BLaER1 treated with 17β-estradiol and CSF1 and Interleukin-3, amounts not matched to agents 10 nM and 100 nM (cell line): Measurements from ENCODE around the gene FGD5.
A peak's percentile ranks its signal among the peaks of the same experiment; 100 is the strongest.

Experiments used
- H3K27ac ChIP-seq, 11 experiments: shearing (Covaris generic); formaldehyde crosslinking; 2 replicates each; pipeline ENCODE4 v1.8.1; 2022
- H3K27me3 ChIP-seq, 11 experiments: shearing (Covaris generic); formaldehyde crosslinking; 2 replicates each; pipeline ENCODE4 v1.8.1; 2022
- H3K36me3 ChIP-seq, 11 experiments: shearing (Covaris generic); formaldehyde crosslinking; 2 replicates each; pipeline ENCODE4 v1.8.1; 2022
- H3K4me1 ChIP-seq, 10 experiments: shearing (Covaris generic); formaldehyde crosslinking; 2 replicates each; pipeline ENCODE4 v1.8.1; 2022
- H3K4me2 ChIP-seq, 11 experiments: shearing (Covaris generic); formaldehyde crosslinking; 2 replicates each; pipeline ENCODE4 v1.8.1; 2022
- H3K4me3 ChIP-seq, 10 experiments: shearing (Covaris generic); formaldehyde crosslinking; 2 replicates each; pipeline ENCODE4 v1.8.1; 2022
- H3K9ac ChIP-seq, 11 experiments: shearing (Covaris generic); formaldehyde crosslinking; 2 replicates each; pipeline ENCODE4 v1.8.1; 2022
- H3K9me3 ChIP-seq, 11 experiments: shearing (Covaris generic); formaldehyde crosslinking; replicated peaks in 1 of 11; 2 replicates each; pipeline ENCODE4 v1.8.1; 2022
- H4K20me1 ChIP-seq, 11 experiments: shearing (Covaris generic); formaldehyde crosslinking; 2 replicates each; pipeline ENCODE4 v1.8.1; 2022
- Cebpa-rat ChIP-seq, 11 experiments: shearing (Covaris generic); IDR thresholded peaks; 2 replicates each; pipeline ENCODE4 v1.8.1; 2022

The FGD5 gene

GRCh38 chr3:14859880-14860279 lies 41.1 kb downstream of the FGD5 start:
- no peak overlapping the region for H3K27ac ChIP-seq
- H3K4me1 ChIP-seq = peaks cover 0 to 5% (median 0%) of the 10 kb centered on the region in 10 experiments; a peak in 2 of 20 replicates
- H4K20me1 ChIP-seq = no peaks in the 10 kb centered on the region
- TF ChIP-seq Cebpa-rat (IDR thresholded peaks at IDR 0.05) = no peak
- H3K4me2 ChIP-seq = no peak overlapping the region
- H3K9ac ChIP-seq = no peak overlapping the region
- H3K27me3 ChIP-seq = no peaks in the 10 kb centered on the region
- H3K4me3 ChIP-seq = no peak overlapping the region
- H3K36me3 ChIP-seq = no peaks in the 10 kb centered on the region
- H3K9me3 ChIP-seq = peaks cover 0 to 10% (median 5%) of the 10 kb centered on the region in 11 experiments; a peak in 11 of 22 replicates

- Histone ChIP-seq H3K27me3 (no peaks in the 10 kb centered on the region), H3K4me1 (peaks cover 0 to 5% (median 0%) of the 10 kb centered on the region in 10 experiments; a peak in 2 of 20 replicates), H3K4me2 (peak overlapping the region in 2 of 11 experiments; percentile 0 to 15; a peak in 2 of 22 replicates)
Measured at GRCh38 chr3:14861031-14861430, 42.3 kb downstream of the FGD5 start.

GRCh38 chr3:14861446-14862302 lies 42.9 kb downstream of the FGD5 start:
- peak overlapping the region in 2 of 11 experiments; percentile 0 to 15; a peak in 2 of 22 replicates for H3K4me2 ChIP-seq
- TF ChIP-seq Cebpa-rat (IDR thresholded peaks at IDR 0.05) = no peak

More at GRCh38 chr3:14861031-14861430, 42.3 kb downstream of the FGD5 start:
- Histone ChIP-seq H3K27ac (no peak overlapping the region), H3K4me3 (no peak overlapping the region), H3K36me3 (no peaks in the 10 kb centered on the region), H4K20me1 (no peaks in the 10 kb centered on the region), H3K9ac (no peak overlapping the region), H3K9me3 (peaks cover 0 to 6% (median 3%) of the 10 kb centered on the region in 11 experiments; a peak in 11 of 22 replicates)
- TF ChIP-seq Cebpa-rat (IDR thresholded peaks at IDR 0.05) = no peak

GRCh38 chr3:14862303-14862660 lies 43.5 kb downstream of the FGD5 start:
- no peak for TF ChIP-seq Cebpa-rat (IDR thresholded peaks at IDR 0.05)
- Histone ChIP-seq H3K4me2 (no peak overlapping the region), H3K4me3 (no peak overlapping the region), H4K20me1 (no peaks in the 10 kb centered on the region), H3K9ac (no peak overlapping the region), H3K9me3 (no peaks in the 10 kb centered on the region), H3K36me3 (no peaks in the 10 kb centered on the region), H3K27ac (no peak overlapping the region), H3K4me1 (peaks cover 0 to 5% (median 0%) of the 10 kb centered on the region in 10 experiments; a peak in 2 of 20 replicates), H3K27me3 (no peaks in the 10 kb centered on the region)

More at GRCh38 chr3:14861446-14862302, 42.9 kb downstream of the FGD5 start:
- Histone ChIP-seq H3K27me3 (no peaks in the 10 kb centered on the region), H3K9me3 (no peaks in the 10 kb centered on the region), H3K27ac (no peak overlapping the region), H3K36me3 (no peaks in the 10 kb centered on the region), H3K4me3 (no peak overlapping the region), H4K20me1 (no peaks in the 10 kb centered on the region), H3K9ac (no peak overlapping the region), H3K4me1 (peaks cover 0 to 5% (median 0%) of the 10 kb centered on the region in 10 experiments; a peak in 2 of 20 replicates)

GRCh38 chr3:14862661-14863230 lies 44.0 kb downstream of the FGD5 start:
- no peak overlapping the region for H3K4me2 ChIP-seq
- no peaks in the 10 kb centered on the region for H4K20me1 ChIP-seq
- H3K4me1 ChIP-seq = peaks cover 0 to 6% (median under 1%) of the 10 kb centered on the region in 10 experiments; a peak in 8 of 20 replicates
- TF ChIP-seq Cebpa-rat (IDR thresholded peaks at IDR 0.05) = no peak
- H3K27ac ChIP-seq = no peak overlapping the region
- no peaks in the 10 kb centered on the region for H3K27me3 ChIP-seq
- no peak overlapping the region for H3K9ac ChIP-seq
- no peaks in the 10 kb centered on the region for H3K36me3 ChIP-seq
- no peaks in the 10 kb centered on the region for H3K9me3 ChIP-seq
- H3K4me3 ChIP-seq = no peak overlapping the region

- Histone ChIP-seq H3K27me3 (no peaks in the 10 kb centered on the region), H3K9ac (no peak overlapping the region), H3K4me1 (peaks cover 0 to 13% (median 7%) of the 10 kb centered on the region in 10 experiments; a peak in 13 of 20 replicates), H3K4me3 (no peak overlapping the region), H3K4me2 (no peak overlapping the region), H3K36me3 (no peaks in the 10 kb centered on the region), H3K9me3 (no peaks in the 10 kb centered on the region), H3K27ac (no peak overlapping the region), H4K20me1 (no peaks in the 10 kb centered on the region)
- TF ChIP-seq Cebpa-rat (IDR thresholded peaks at IDR 0.05) = no peak
Measured at GRCh38 chr3:14863333-14864100, 44.8 kb downstream of the FGD5 start.

- no peak overlapping the region for H3K4me3 ChIP-seq
- no peak overlapping the region for H3K9ac ChIP-seq
- peaks cover 0 to 14% (median 7%) of the 10 kb centered on the region in 10 experiments; a peak in 13 of 20 replicates for H3K4me1 ChIP-seq
- no peaks in the 10 kb centered on the region for H3K9me3 ChIP-seq
- TF ChIP-seq Cebpa-rat (IDR thresholded peaks at IDR 0.05) = no peak
- H3K27ac ChIP-seq = no peak overlapping the region
- H4K20me1 ChIP-seq = no peaks in the 10 kb centered on the region
- H3K27me3 ChIP-seq = no peaks in the 10 kb centered on the region
- no peak overlapping the region for H3K4me2 ChIP-seq
- no peaks in the 10 kb centered on the region for H3K36me3 ChIP-seq
Measured at GRCh38 chr3:14864131-14864530, 45.4 kb downstream of the FGD5 start.

- peaks cover 0 to 9% (median 7%) of the 10 kb centered on the region in 10 experiments; a peak in 13 of 20 replicates for H3K4me1 ChIP-seq
- H3K9ac ChIP-seq = no peak overlapping the region
- no peaks in the 10 kb centered on the region for H3K9me3 ChIP-seq
- H4K20me1 ChIP-seq = no peaks in the 10 kb centered on the region
- H3K4me2 ChIP-seq = no peak overlapping the region
- TF ChIP-seq Cebpa-rat (IDR thresholded peaks at IDR 0.05) = no peak
- H3K36me3 ChIP-seq = no peaks in the 10 kb centered on the region
- no peak overlapping the region for H3K4me3 ChIP-seq
- H3K27me3 ChIP-seq = no peaks in the 10 kb centered on the region
- no peak overlapping the region for H3K27ac ChIP-seq
Measured at GRCh38 chr3:14866627-14867026, 47.9 kb downstream of the FGD5 start.
